GM12873 (cell line): ENCODE measurements around the gene JAML.

Source experiments
- TF ChIP-seq, protein P1 (sequence below): IDR thresholded peaks from 2 replicates; pipeline ENCODE4 v1.5.1; 2012; ENCODE audit warnings: low read depth, mild to moderate bottlenecking, moderate library complexity, low read length, control low read depth; ENCODE audit not compliant: insufficient read depth; ENCODE audit errors: missing control alignments

Gene JAML

GRCh38 chr11:118170231-118170630 is 54.6 kb downstream of the JAML start:
- TF ChIP-seq, protein P1, sequence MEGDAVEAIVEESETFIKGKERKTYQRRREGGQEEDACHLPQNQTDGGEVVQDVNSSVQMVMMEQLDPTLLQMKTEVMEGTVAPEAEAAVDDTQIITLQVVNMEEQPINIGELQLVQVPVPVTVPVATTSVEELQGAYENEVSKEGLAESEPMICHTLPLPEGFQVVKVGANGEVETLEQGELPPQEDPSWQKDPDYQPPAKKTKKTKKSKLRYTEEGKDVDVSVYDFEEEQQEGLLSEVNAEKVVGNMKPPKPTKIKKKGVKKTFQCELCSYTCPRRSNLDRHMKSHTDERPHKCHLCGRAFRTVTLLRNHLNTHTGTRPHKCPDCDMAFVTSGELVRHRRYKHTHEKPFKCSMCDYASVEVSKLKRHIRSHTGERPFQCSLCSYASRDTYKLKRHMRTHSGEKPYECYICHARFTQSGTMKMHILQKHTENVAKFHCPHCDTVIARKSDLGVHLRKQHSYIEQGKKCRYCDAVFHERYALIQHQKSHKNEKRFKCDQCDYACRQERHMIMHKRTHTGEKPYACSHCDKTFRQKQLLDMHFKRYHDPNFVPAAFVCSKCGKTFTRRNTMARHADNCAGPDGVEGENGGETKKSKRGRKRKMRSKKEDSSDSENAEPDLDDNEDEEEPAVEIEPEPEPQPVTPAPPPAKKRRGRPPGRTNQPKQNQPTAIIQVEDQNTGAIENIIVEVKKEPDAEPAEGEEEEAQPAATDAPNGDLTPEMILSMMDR = no peak

DNA sequence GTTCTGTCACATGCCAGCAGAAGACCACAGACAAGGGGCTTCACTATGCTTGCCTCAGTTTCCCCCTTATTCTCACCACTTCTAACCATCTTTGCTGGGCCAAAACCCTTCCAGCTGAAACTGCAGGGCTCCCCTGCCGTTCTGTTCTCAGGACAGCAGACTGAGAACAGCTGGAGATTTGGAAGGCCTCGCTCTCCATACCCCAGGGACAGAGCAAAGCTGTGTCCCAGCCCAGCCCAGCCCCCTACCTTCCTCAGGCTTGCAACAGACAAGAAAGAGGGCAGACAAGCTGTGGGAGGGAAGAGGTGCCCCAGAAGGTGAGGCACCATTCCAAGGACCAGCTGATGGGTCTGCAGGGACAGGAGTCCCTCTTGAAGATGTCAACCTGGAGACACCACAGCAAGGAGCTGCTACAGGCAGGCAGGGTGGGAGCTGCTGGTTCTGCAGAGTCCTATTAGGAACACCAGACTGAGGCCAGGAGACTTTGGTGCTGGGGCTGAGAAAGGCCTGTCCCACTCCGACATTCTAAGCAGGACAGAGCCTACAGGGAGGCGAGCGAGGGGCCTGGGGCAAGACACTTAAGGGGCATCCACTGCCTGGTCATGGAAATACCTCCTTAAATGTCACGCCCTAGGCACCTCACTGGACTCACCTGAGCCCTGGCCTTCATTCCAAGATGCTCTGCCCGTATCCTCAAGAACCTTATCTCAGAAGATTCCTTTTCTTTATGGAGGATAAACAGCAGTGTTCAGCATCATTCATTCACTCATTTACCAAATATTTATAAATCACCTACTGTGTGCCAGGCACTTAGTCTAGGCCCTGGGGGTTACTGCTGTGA is 55.3 kb downstream of the JAML start:
- TF ChIP-seq, protein P1 = no peak

DNA sequence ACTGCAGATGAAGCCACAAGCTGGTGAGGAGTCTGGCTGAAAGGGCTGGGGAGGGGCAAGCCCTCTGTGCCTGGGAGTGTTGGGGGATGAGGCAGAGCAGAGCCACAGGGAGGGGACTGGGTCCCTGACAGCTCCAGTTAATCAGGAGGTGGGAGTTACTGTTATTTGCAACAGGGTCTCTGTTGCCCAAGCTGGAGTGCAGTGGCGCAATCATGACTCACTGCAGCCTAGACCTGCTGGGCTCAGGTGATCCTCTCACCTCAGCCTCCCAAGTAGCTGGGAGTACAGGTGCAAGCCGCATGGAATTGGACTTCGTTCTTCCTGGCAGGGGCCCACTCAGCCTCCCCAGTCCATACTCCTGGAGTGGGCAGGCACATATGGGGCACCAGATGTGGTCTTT is 56.1 kb downstream of the JAML start:
- TF ChIP-seq, protein P1 = no peak

DNA sequence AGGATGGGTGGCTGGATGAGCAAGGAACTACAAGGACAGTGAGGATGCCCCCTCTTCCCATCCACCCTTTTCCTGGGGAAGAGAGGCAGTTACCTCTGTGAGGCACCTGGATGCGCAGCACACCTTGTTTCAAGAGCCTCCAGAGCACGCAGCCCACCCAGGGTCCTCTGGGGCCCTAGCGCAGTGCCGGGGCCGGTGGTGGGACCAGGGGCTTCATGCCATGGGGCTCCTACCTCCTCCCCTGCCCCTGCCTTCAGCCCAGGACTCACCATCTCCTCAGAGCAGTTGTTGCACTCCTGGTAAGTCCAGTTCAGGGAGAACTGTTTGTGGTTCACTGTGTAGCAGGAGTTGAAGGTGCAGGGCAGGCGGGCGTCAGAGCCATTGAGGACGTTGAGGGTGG is 56.5 kb downstream of the JAML start:
- TF ChIP-seq, protein P1 = no peak

DNA sequence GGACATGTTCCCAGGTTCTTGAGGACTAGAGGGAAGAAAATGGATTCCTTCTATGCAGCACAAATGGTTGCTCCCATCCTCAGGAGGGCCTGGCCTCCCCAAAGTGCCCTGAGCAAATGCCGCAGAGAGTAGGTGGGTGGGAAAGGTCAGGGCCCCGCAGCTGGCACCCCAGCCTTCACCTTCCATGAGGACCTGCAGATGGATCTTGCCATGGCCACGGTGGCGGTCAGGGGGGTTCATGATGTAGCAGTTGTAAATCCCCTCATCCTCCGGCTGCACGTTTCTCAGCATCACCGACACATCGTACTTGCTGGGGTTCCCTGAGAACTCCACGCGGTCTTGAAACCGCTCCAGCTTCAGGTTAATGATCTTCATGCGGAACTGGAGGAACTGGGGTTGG is 56.9 kb downstream of the JAML start:
- TF ChIP-seq, protein P1 = no peak

- TF ChIP-seq, protein P1 = no peak
These were observed 57.6 kb downstream of the JAML start for GRCh38 chr11:118167253-118167652.

- TF ChIP-seq, protein P1 = no peak
These were observed 58.2 kb downstream of the JAML start for GRCh38 chr11:118166641-118167040.
